Muscle layer of duodenum (tissue), 2 donors: ENCODE data around the gene CREB5.
"Not testable (repeated sequence)": the region's sequence is repeated elsewhere in the genome, so short reads cannot be mapped to it uniquely, and the experiment has no call there.

Experiments used
- H3K27ac ChIP-seq: one replicate; pipeline ENCODE4 v1.7.0; 2013; ENCODE audit warnings: mild to moderate bottlenecking, low read length
- H3K27me3 ChIP-seq: one replicate; pipeline ENCODE4 v1.7.0; 2013; ENCODE audit warnings: low read depth, mild to moderate bottlenecking, control low read depth, low read length
- H3K36me3 ChIP-seq, 2 donors: one replicate each; pipeline ENCODE4 v1.7.0; 2013; ENCODE audit warnings: low read length in 2 of 2, control low read depth in 1 of 2, mild to moderate bottlenecking in 1 of 2; ENCODE audit not compliant: insufficient read depth in 2 of 2, control insufficient read depth in 1 of 2
- H3K4me1 ChIP-seq, 2 donors: one replicate each; pipeline ENCODE4 v1.7.0; 2013; ENCODE audit warnings: low read length in 2 of 2, mild to moderate bottlenecking in 2 of 2, control low read depth in 1 of 2, moderate library complexity in 1 of 2; ENCODE audit not compliant: insufficient read depth in 2 of 2, control insufficient read depth in 1 of 2
- H3K4me3 ChIP-seq, 2 donors: one replicate each; pipeline ENCODE4 v1.7.0; 2013; ENCODE audit warnings: low read length in 2 of 2, low read depth in 1 of 2, mild to moderate bottlenecking in 1 of 2
- H3K9me3 ChIP-seq, 2 donors: one replicate each; pipeline ENCODE4 v1.7.0; 2013; ENCODE audit warnings: low read length in 2 of 2, control low read depth in 1 of 2, mild to moderate bottlenecking in 1 of 2; ENCODE audit not compliant: control insufficient read depth in 1 of 2
- donor health status: healthy.

The CREB5 gene

DNA sequence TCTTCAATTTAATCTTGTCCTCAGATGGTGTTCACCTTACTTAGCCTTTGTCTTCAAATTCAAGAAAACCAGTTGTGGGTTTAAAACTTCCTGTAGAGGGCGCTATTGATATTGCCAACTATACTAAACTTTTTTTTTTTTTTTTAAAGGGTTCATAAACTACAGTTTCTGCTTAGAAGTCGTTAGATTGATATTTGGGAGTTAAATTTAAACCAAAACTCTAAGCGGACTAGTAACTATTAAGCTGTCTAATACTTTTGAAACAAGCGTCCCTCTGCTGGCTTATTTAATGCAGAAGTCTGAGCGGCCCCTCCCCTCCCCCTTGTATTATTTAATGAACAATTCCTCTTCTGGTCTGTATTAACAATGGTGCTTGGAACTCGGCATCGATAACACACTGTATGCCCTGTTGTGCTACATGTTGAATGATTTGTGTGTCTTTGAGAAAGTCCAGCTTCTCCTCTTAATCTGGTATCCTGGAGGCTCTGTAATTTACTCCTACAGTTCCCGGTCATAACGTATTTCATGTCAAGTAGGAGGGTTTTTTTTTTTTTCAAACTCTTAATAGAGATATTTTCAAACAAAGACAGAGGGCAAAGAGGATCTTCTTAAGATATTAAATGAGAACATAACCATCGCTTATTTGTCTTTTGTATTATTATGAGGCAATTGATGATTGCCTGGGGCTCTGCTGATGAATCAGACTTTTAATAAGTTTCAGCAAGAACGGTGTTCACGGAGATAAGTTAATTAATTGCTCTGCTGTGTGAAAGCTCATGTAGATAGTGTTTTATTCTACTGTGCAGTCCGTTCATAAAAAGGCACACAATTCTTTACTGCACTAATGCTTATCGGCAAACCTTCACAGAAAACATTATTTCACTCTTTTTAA lies 22.6 kb upstream of the CREB5 start:
- H3K27me3 ChIP-seq, result no peaks in the 10 kb centered on the region
- H3K27ac ChIP-seq, result no peak overlapping the region
- peak overlapping the region; percentile 47 to 51 for H3K4me3 ChIP-seq
- H3K9me3 ChIP-seq, result no peaks in the 10 kb centered on the region
- no peaks in the 10 kb centered on the region for H3K4me1 ChIP-seq
- no peaks in the 10 kb centered on the region for H3K36me3 ChIP-seq

DNA sequence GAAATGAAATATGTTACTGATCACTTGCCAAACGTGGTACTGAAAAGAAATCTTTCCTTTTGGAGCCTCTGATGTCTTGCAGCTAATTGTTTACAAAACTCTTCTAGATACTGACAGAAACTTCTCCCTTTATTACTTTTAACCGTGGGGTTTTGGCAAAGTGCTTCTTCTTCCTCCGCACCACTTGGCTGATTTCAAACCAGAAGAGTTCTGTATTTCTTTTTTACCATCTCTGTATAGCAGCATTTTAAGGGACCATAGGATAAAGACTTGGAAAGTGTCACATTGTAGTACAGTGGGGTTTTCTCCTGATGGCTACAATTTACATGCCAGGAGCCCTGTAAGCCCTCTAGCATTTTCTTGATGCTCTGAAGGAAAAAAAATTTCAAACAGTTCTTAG lies 21.9 kb upstream of the CREB5 start:
- Histone ChIP-seq H3K27ac (no peak overlapping the region), H3K36me3 (no peaks in the 10 kb centered on the region), H3K4me1 (no peaks in the 10 kb centered on the region), H3K4me3 (no peak overlapping the region), H3K9me3 (no peaks in the 10 kb centered on the region), H3K27me3 (no peaks in the 10 kb centered on the region)

- no peaks in the 10 kb centered on the region for H3K27me3 ChIP-seq
- H3K36me3 ChIP-seq, result no peaks in the 10 kb centered on the region
- H3K4me1 ChIP-seq, result no peaks in the 10 kb centered on the region
Observed at GRCh38 chr7:28392289-28392688, 20.0 kb upstream of the CREB5 start.

DNA sequence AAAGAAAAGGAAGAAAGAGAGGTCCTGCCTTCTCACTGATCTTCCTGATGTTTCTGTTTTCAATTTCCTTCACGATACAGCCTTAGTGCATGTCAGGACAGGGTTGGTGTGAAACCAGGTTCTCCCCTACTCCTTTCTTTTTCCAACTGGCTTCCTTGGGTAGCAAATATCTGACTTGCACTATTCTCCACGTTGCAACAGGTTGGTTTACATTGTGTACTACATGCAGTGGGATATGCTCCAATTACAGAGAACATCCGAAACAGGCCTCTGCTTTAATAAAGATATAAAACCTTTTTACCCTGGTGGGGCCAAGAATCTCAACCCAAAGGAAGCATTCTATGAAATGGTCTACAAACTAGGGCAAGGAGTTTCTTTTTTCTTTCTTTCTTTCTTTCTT lies 16.9 kb upstream of the CREB5 start:
- Histone ChIP-seq H3K4me1 (no peaks in the 10 kb centered on the region), H3K4me3 (no peak overlapping the region), H3K27me3 (no peaks in the 10 kb centered on the region), H3K27ac (no peak overlapping the region), H3K36me3 (no peaks in the 10 kb centered on the region), H3K9me3 (no peaks in the 10 kb centered on the region)

More at GRCh38 chr7:28392289-28392688, 20.0 kb upstream of the CREB5 start:
- H3K27ac ChIP-seq, result no peak overlapping the region
- H3K9me3 ChIP-seq, result no peaks in the 10 kb centered on the region
- H3K4me3 ChIP-seq, result no peak overlapping the region

GRCh38 chr7:28395831-28396230 lies 16.5 kb upstream of the CREB5 start:
- H3K27me3 ChIP-seq, result no peaks in the 10 kb centered on the region
- no peak overlapping the region for H3K27ac ChIP-seq
- H3K4me3 ChIP-seq, result no peak overlapping the region
- H3K9me3 ChIP-seq, result no peaks in the 10 kb centered on the region
- H3K4me1 ChIP-seq, result no peaks in the 10 kb centered on the region
- H3K36me3 ChIP-seq, result no peaks in the 10 kb centered on the region

DNA sequence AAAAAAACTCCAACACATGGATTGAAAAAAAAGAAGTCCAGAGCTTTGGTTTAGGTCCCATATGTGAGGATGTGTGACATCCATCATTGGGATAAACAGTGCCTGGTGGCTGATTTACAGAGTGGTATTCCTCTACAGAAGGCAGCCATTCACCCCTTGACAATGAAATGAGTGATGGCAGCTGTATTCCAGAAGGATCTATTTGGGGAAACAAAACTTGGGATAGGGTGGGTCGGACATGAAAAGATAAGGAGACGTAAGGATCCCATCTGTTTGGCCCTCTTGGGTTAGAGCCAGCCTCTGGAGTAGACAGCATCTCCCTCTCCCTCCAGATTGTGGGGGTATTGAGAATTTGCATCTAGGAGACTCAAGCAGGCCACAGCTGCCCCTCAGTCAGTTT lies 15.2 kb upstream of the CREB5 start:
- Histone ChIP-seq H3K4me1 (no peaks in the 10 kb centered on the region), H3K27me3 (no peaks in the 10 kb centered on the region), H3K9me3 (no peaks in the 10 kb centered on the region), H3K4me3 (no peak overlapping the region), H3K36me3 (no peaks in the 10 kb centered on the region), H3K27ac (no peak overlapping the region)

DNA sequence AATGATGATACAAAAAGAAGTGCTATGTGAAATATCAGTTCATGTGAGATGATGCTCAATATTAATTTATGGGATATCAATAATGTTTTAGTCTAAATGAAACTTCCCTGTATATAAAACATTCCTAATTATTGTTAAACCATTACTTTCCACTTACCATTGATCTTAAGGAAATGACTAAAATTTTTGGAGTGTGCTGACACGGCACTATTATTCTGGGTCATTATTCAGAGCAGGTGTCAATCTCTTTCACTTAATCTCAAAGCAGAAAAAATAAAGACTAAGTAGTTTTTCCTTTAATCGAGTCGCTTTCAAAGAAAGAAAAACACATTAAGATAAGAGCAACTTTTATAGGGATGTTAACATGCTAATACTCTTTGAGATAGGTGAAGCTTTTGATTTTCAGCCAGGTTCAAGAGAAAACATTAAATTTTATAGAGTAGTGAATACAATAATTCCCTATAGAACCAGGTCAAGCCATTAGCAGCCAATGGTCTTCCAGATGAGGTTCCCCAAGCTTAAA lies 11.4 kb upstream of the CREB5 start:
- no peaks in the 10 kb centered on the region for H3K27me3 ChIP-seq

DNA sequence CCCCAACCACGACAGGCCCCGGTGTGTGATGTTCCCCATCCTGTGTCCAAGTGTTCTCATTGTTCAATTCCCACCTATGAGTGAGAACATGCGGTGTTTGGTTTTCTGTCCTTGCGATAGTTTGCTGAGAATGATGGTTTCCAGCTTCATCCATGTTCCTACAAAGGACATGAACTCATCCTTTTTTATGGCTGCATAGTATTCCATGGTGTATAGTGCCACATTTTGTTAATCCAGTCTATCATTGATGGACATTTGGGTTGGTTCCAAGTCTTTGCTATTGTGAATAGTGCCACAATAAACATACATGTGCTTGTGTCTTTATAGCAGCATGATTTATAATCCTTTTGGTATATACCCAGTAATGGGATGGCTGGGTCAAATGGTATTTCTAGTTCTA lies 10.8 kb upstream of the CREB5 start:
- not testable (repeated sequence) for H3K4me3 ChIP-seq, H3K9me3 ChIP-seq, H3K27me3 ChIP-seq, H3K4me1 ChIP-seq, H3K27ac ChIP-seq, H3K36me3 ChIP-seq

More for the DNA sequence above, 11.4 kb upstream of the CREB5 start:
- H3K4me1 ChIP-seq, result no peaks in the 10 kb centered on the region
- no peaks in the 10 kb centered on the region for H3K36me3 ChIP-seq
- H3K4me3 ChIP-seq, result no peak overlapping the region
- H3K27ac ChIP-seq, result no peak overlapping the region
- no peaks in the 10 kb centered on the region for H3K9me3 ChIP-seq

- H3K4me1 ChIP-seq, result no peaks in the 10 kb centered on the region
- no peak overlapping the region for H3K27ac ChIP-seq
- H3K36me3 ChIP-seq, result no peaks in the 10 kb centered on the region
- no peak overlapping the region for H3K4me3 ChIP-seq
- no peaks in the 10 kb centered on the region for H3K9me3 ChIP-seq
- H3K27me3 ChIP-seq, result peaks cover 5% of the 10 kb centered on the region
Observed at GRCh38 chr7:28405662-28406061, 6.7 kb upstream of the CREB5 start.

DNA sequence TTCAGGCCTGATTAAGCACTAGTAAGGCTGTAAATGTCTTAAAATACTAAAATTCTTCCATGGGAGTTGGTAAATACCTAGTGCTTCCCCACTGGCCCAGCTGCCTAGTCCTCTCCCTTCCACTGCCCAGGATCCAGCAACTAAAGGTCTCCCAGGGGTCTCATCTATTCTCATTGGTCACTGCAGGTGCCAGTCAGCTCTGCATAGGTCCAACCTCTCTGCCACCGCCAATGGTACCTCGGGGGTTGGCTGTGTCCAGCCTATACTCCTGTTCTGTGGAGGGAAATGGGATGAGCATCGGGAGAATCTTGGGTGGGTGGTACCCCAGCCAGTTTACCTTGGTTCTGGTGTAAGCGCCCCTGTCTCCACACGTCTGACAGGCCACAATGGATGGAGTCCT lies 6.1 kb upstream of the CREB5 start:
- H3K27me3 ChIP-seq, result peaks cover 5% of the 10 kb centered on the region
- no peaks in the 10 kb centered on the region for H3K4me1 ChIP-seq
- no peak overlapping the region for H3K27ac ChIP-seq
- no peaks in the 10 kb centered on the region for H3K36me3 ChIP-seq
- no peaks in the 10 kb centered on the region for H3K9me3 ChIP-seq
- no peak overlapping the region for H3K4me3 ChIP-seq

GRCh38 chr7:28407651-28408050 lies 4.7 kb upstream of the CREB5 start:
- Histone ChIP-seq H3K36me3 (no peaks in the 10 kb centered on the region), H3K4me3 (no peak overlapping the region), H3K4me1 (no peaks in the 10 kb centered on the region), H3K27ac (peak overlapping the region; percentile 47), H3K9me3 (no peaks in the 10 kb centered on the region), H3K27me3 (peaks cover 10% of the 10 kb centered on the region)
